GM18519 (cell line): ENCODE measurements around the gene CASK.
"Not testable (repeated sequence)": the region's sequence is repeated elsewhere in the genome, so short reads cannot be mapped to it uniquely, and the experiment has no call there.

Experiments
- ATAC-seq: cut with Tn5 transposase; IDR thresholded peaks from one replicate; pipeline ENCODE4 v1.9.1; 2021; ENCODE audit warnings: mild to moderate bottlenecking, moderate library complexity; ENCODE audit not compliant: unreplicated experiment, low FRiP score

Gene CASK

GRCh38 chrX:41664375-41664901 lies 258.9 kb downstream of the CASK start:
- peak; percentile 93 for ATAC-seq

- no peak for ATAC-seq
These were observed 261.8 kb downstream of the CASK start for GRCh38 chrX:41661366-41662095.

GRCh38 chrX:41655631-41656030 lies 267.7 kb downstream of the CASK start:
- no peak for ATAC-seq

- ATAC-seq, result no peak
These were observed 268.3 kb downstream of the CASK start for GRCh38 chrX:41655101-41655500.

DNA sequence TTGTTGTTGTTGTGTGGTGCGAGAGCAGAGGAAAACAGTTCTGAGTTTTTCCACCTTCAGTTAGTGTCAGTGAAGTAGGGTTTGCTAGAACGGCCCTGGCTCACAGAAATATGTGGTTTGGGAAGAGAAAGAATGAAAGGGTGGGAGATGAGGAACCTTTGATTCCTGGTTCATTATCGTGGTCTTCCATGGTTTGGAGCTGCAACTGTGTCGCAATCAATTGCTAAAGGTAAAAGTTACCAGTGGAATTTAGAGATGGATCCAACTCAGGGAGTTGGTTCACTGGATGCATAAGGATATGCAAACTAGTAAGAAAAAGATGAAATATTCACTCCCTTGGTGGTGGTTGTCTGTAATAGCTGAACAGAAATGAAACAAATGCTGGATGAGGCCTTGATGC lies 270.2 kb downstream of the CASK start:
- no peak for ATAC-seq

GRCh38 chrX:41646201-41646600 lies 277.2 kb downstream of the CASK start:
- not testable (repeated sequence) for ATAC-seq

DNA sequence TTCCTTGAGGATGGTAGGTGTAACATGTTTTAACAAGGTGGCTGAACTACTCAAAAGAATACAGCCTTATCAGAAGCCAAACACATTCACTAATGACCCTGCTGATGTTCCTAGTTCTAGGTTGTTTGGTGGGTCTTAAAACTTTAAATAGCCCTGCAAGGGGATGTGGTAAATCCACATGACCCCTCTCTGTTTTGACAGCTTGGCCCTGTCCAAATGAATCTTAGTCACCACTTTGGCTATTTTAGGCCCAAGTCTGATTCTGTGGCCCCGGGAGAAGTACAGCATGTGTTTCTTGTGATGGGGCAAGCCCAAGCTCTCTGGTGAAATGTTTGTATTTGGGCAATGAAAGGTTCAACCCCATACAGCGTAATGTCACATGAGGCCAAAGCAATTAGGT lies 289.1 kb downstream of the CASK start:
- no peak for ATAC-seq

- no peak for ATAC-seq
These were observed 293.3 kb downstream of the CASK start for GRCh38 chrX:41630091-41630490.

- no peak for ATAC-seq
These were observed 293.8 kb downstream of the CASK start for GRCh38 chrX:41629539-41629938.

DNA sequence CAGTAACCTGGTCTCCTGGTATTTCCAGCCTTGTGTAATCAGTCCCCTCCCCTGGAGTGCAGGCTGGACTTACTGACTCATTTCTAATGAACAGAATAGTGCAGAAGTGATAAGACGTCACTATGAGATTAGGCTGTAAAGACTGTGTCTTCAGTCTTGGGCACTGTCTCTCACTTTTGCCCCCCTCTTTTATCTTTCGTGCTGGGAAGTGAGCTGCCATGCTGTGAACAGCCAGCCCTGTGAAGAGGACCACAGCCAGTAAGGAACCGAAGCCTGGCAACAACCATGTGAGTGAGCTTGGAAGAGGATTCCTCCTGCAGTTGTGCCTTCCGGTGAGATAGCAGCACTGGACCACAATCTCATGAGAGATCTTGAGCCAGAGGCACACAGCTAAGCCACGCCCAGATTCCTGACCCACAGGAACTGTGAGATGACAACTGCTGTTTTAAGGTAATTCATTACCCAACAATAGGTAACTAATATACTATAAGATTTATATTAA lies 302.1 kb downstream of the CASK start:
- no peak for ATAC-seq

- ATAC-seq, result no peak
These were observed 304.1 kb downstream of the CASK start for GRCh38 chrX:41619221-41619620.

- no peak for ATAC-seq
These were observed 306.4 kb downstream of the CASK start for GRCh38 chrX:41616935-41617334.

GRCh38 chrX:41616255-41616654 lies 307.1 kb downstream of the CASK start:
- no peak for ATAC-seq

DNA sequence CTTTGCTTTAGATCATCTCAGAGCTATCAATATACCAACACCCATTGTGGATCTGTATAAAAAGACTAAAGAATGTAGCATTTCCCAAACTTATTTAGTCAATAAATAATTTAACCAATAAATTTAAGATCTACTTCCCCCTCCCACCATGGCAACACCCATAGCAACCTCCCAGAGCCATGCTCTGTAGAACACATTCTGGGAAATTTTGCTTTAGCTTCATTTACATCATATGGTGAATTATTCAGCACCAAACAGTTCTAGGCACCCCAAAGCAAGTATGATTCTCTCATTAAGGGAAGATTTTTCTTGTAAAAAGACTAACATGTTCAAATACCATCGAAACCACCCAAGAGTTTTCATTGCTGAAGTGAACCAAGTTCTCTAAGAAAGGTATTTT lies 315.1 kb downstream of the CASK start:
- no peak for ATAC-seq

DNA sequence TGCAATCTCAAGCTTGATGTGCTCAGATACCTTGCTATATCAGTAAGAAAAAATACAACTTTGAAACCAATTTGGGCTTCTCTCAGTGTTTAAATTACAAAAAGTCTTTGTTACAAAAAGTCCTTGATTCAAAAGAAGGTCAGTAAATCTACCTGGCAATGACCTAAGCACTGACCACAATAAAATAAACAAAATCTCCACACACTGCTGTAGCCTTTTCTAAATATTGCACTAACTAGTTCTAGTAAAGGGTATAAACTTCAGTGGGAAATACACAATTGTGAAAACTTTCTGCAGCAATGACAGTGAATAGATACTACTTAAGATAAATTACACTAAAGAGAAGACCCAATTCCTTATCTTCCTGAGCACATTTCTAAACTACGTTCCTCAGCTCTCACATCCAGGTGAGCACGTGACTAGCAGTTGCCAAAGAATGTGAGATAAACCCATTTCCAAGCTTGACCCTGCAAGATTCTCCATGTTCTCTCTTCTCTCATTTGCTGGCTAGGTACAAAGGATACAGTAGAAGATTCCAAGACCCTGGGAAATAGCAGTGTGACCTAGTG lies 316.0 kb downstream of the CASK start:
- no peak for ATAC-seq

GRCh38 chrX:41606057-41606456 lies 317.3 kb downstream of the CASK start:
- ATAC-seq, result not testable (repeated sequence)

GRCh38 chrX:41604766-41605543 lies 318.4 kb downstream of the CASK start:
- no peak for ATAC-seq

GRCh38 chrX:41604177-41604576 lies 319.2 kb downstream of the CASK start:
- ATAC-seq, result no peak

GRCh38 chrX:41603596-41603995 lies 319.8 kb downstream of the CASK start:
- ATAC-seq, result no peak

GRCh38 chrX:41602816-41603345 lies 320.5 kb downstream of the CASK start:
- no peak for ATAC-seq

- no peak for ATAC-seq
These were observed 323.1 kb downstream of the CASK start for GRCh38 chrX:41600291-41600690.
